GM18867 (cell line): ENCODE data around the gene SEMA6A.
A peak's percentile ranks its signal among the peaks of the same experiment; 100 is the strongest.

Experiments
- ATAC-seq: cut with Tn5 transposase; IDR thresholded peaks from one replicate; pipeline ENCODE4 v1.9.1; 2021; ENCODE audit warnings: mild to moderate bottlenecking, moderate library complexity; ENCODE audit not compliant: unreplicated experiment

Gene SEMA6A

GRCh38 chr5:116498503-116499048, 76.0 kb downstream of the SEMA6A start:
- ATAC-seq = no peak

- no peak for ATAC-seq
Measured at GRCh38 chr5:116497631-116498030, 77.0 kb downstream of the SEMA6A start.

GRCh38 chr5:116495786-116496357, 78.8 kb downstream of the SEMA6A start:
- no peak for ATAC-seq

- ATAC-seq = no peak
Measured at GRCh38 chr5:116494784-116495450, 79.7 kb downstream of the SEMA6A start.

- no peak for ATAC-seq
Measured at GRCh38 chr5:116492776-116493175, 81.8 kb downstream of the SEMA6A start.

- peak; percentile 75 for ATAC-seq
Measured at GRCh38 chr5:116492016-116492623, 82.5 kb downstream of the SEMA6A start.

- ATAC-seq = no peak
Measured at GRCh38 chr5:116488356-116489041, 86.1 kb downstream of the SEMA6A start.

- no peak for ATAC-seq
Measured at GRCh38 chr5:116487045-116487444, 87.6 kb downstream of the SEMA6A start.

GRCh38 chr5:116486588-116486987, 88.0 kb downstream of the SEMA6A start:
- ATAC-seq = no peak

- no peak for ATAC-seq
Measured at GRCh38 chr5:116484645-116485044, 90.0 kb downstream of the SEMA6A start.

GRCh38 chr5:116482394-116482793, 92.2 kb downstream of the SEMA6A start:
- ATAC-seq = no peak

- ATAC-seq = no peak
Measured at GRCh38 chr5:116480894-116481510, 93.6 kb downstream of the SEMA6A start.

- no peak for ATAC-seq
Measured at GRCh38 chr5:116479776-116480675, 94.6 kb downstream of the SEMA6A start.

- no peak for ATAC-seq
Measured at GRCh38 chr5:116478491-116478890, 96.1 kb downstream of the SEMA6A start.

- ATAC-seq = no peak
Measured at GRCh38 chr5:116476897-116477537, 97.6 kb downstream of the SEMA6A start.

GRCh38 chr5:116475338-116475737, 99.3 kb downstream of the SEMA6A start:
- ATAC-seq = peak; percentile 83

- no peak for ATAC-seq
Measured at GRCh38 chr5:116473706-116474105, 100.9 kb downstream of the SEMA6A start.

- ATAC-seq = no peak
Measured at GRCh38 chr5:116472274-116472673, 102.3 kb downstream of the SEMA6A start.

- ATAC-seq = no peak
Measured at GRCh38 chr5:116469631-116470030, 105.0 kb downstream of the SEMA6A start.

- no peak for ATAC-seq
Measured at GRCh38 chr5:116468583-116468982, 106.0 kb downstream of the SEMA6A start.
